ENCODE results near the gene FAM131A.

The FAM131A gene

DNA sequence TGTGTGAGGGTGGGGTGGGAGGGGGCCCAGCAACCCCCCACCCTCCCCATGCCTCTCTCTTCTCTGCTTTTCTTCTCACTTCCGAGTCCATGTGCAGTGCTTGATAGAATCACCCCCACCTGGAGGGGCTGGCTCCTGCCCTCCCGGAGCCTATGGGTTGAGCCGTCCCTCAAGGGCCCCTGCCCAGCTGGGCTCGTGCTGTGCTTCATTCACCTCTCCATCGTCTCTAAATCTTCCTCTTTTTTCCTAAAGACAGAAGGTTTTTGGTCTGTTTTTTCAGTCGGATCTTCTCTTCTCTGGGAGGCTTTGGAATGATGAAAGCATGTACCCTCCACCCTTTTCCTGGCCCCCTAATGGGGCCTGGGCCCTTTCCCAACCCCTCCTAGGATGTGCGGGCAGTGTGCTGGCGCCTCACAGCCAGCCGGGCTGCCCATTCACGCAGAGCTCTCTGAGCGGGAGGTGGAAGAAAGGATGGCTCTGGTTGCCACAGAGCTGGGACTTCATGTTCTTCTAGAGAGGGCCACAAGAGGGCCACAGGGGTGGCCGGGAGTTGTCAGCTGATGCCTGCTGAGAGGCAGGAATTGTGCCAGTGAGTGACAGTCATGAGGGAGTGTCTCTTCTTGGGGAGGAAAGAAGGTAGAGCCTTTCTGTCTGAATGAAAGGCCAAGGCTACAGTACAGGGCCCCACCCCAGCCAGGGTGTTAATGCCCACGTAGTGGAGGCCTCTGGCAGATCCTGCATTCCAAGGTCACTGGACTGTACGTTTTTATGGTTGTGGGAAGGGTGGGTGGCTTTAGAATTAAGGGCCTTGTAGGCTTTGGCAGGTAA, 8.1 kb downstream of the FAM131A start (continued):
- TF ChIP-seq ZNF510 (tag by site-specific recombination; IDR thresholded peaks at IDR 0.05; ENCODE audit: insufficient replicate concordance) (no peak), ZNF214 (tag by site-specific recombination; IDR thresholded peaks at IDR 0.05; ENCODE audit: borderline replicate concordance) (no peak), ZNF560 (tag by site-specific recombination; IDR thresholded peaks at IDR 0.05; ENCODE audit: borderline replicate concordance) (no peak), ZNF155 (tag by site-specific recombination; IDR thresholded peaks at IDR 0.05) (no peak), ZNF311 (tag by site-specific recombination; IDR thresholded peaks at IDR 0.05; ENCODE audit: borderline replicate concordance) (no peak), ZNF248 (tag by site-specific recombination; IDR thresholded peaks at IDR 0.05) (no peak), PBX3 (CRISPR knock-in tag; IDR thresholded peaks at IDR 0.05) (no peak), ZBTB17 (tag by site-specific recombination; IDR thresholded peaks at IDR 0.05) (peak; percentile 38; the same call in 1 of the 2 replicates), ZNF704 (tag by site-specific recombination; IDR thresholded peaks at IDR 0.05) (no peak), ZNF76 (tag by site-specific recombination; IDR thresholded peaks at IDR 0.05; ENCODE audit: borderline replicate concordance, low read depth) (no peak), YY2 (tag by site-specific recombination; IDR thresholded peaks at IDR 0.05) (no peak), ZNF10 (tag by site-specific recombination; IDR thresholded peaks at IDR 0.05) (no peak), ZNF223 (tag by site-specific recombination; IDR thresholded peaks at IDR 0.05) (no peak), ZBTB11 (tag by site-specific recombination; conservative IDR thresholded peaks at IDR 0.05; ENCODE audit: low read depth) (no peak), ZNF777 (tag by site-specific recombination; IDR thresholded peaks at IDR 0.05; ENCODE audit: borderline replicate concordance) (no peak), ZNF558 (tag by site-specific recombination; IDR thresholded peaks at IDR 0.05) (no peak), ZNF549 (tag by site-specific recombination; IDR thresholded peaks at IDR 0.05) (no peak), ZSCAN23 (tag by site-specific recombination; IDR thresholded peaks at IDR 0.05) (no peak), ZNF19 (tag by site-specific recombination; IDR thresholded peaks at IDR 0.05; ENCODE audit: low read depth) (no peak), SALL2 (tag by site-specific recombination; IDR thresholded peaks at IDR 0.05; ENCODE audit: borderline replicate concordance) (no peak), ZNF184 (tag by site-specific recombination; IDR thresholded peaks at IDR 0.05) (no peak), FEZF1 (tag by site-specific recombination; IDR thresholded peaks at IDR 0.05) (no peak), CTCF (tag by site-specific recombination; IDR thresholded peaks at IDR 0.05) (peak; percentile 58; the same call in 1 of the 2 replicates), ZNF585B (tag by site-specific recombination; IDR thresholded peaks at IDR 0.05) (no peak), GFI1B (tag by site-specific recombination; IDR thresholded peaks at IDR 0.05) (no peak), ZNF121 (tag by site-specific recombination; IDR thresholded peaks at IDR 0.05) (no peak)
- TF ChIP-seq, protein P1, sequence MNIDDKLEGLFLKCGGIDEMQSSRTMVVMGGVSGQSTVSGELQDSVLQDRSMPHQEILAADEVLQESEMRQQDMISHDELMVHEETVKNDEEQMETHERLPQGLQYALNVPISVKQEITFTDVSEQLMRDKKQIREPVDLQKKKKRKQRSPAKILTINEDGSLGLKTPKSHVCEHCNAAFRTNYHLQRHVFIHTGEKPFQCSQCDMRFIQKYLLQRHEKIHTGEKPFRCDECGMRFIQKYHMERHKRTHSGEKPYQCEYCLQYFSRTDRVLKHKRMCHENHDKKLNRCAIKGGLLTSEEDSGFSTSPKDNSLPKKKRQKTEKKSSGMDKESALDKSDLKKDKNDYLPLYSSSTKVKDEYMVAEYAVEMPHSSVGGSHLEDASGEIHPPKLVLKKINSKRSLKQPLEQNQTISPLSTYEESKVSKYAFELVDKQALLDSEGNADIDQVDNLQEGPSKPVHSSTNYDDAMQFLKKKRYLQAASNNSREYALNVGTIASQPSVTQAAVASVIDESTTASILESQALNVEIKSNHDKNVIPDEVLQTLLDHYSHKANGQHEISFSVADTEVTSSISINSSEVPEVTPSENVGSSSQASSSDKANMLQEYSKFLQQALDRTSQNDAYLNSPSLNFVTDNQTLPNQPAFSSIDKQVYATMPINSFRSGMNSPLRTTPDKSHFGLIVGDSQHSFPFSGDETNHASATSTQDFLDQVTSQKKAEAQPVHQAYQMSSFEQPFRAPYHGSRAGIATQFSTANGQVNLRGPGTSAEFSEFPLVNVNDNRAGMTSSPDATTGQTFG (tag by site-specific recombination; IDR thresholded peaks at IDR 0.05; ENCODE audit: borderline replicate concordance): no peak
- TF ChIP-seq, protein P2, sequence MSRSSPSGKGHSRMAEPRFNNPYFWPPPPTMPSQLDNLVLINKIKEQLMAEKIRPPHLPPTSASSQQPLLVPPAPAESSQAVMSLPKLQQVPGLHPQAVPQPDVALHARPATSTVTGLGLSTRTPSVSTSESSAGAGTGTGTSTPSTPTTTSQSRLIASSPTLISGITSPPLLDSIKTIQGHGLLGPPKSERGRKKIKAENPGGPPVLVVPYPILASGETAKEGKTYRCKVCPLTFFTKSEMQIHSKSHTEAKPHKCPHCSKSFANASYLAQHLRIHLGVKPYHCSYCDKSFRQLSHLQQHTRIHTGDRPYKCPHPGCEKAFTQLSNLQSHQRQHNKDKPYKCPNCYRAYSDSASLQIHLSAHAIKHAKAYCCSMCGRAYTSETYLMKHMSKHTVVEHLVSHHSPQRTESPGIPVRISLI (tag by site-specific recombination; IDR thresholded peaks at IDR 0.05): no peak
